HUES64 (cell line): ENCODE results near the gene HLX.

Experiments
- H3K27ac ChIP-seq: 2 replicates; pipeline ENCODE4 v1.7.0; 2013; ENCODE audit warnings: low read depth, low read length, inconsistent platforms
- H3K27me3 ChIP-seq: 2 replicates; pipeline ENCODE4 v1.6.1; 2013; ENCODE audit warnings: mild to moderate bottlenecking, low read length; ENCODE audit not compliant: insufficient read depth
- H3K36me3 ChIP-seq: 2 replicates; pipeline ENCODE4 v1.6.1; 2013; ENCODE audit warnings: mild to moderate bottlenecking, low read length; ENCODE audit not compliant: insufficient read depth
- H3K4me1 ChIP-seq: 2 replicates; pipeline ENCODE4 v1.6.1; 2013; ENCODE audit warnings: mild to moderate bottlenecking, low read length, moderate library complexity; ENCODE audit not compliant: insufficient read depth
- H3K4me3 ChIP-seq: 2 replicates; pipeline ENCODE4 v1.5.1; 2013; ENCODE audit warnings: mild to moderate bottlenecking, low read length, moderate library complexity
- H3K9ac ChIP-seq: 2 replicates; pipeline ENCODE4 v1.6.1; 2013; ENCODE audit warnings: mild to moderate bottlenecking, low read depth, low read length
- H3K9me3 ChIP-seq: 2 replicates; pipeline ENCODE4 v1.6.1; 2013; ENCODE audit warnings: low read depth, low read length; ENCODE audit not compliant: insufficient read depth
- WGBS: fragments of 150-250, 120-280 bp; methylation state at CpG from one replicate; pipeline ENCODE4 v1.1.7; 2013; ENCODE audit warnings: missing lambda C conversion rate; 5-methylcytosine and 5-hydroxymethylcytosine counted together

HLX gene

DNA sequence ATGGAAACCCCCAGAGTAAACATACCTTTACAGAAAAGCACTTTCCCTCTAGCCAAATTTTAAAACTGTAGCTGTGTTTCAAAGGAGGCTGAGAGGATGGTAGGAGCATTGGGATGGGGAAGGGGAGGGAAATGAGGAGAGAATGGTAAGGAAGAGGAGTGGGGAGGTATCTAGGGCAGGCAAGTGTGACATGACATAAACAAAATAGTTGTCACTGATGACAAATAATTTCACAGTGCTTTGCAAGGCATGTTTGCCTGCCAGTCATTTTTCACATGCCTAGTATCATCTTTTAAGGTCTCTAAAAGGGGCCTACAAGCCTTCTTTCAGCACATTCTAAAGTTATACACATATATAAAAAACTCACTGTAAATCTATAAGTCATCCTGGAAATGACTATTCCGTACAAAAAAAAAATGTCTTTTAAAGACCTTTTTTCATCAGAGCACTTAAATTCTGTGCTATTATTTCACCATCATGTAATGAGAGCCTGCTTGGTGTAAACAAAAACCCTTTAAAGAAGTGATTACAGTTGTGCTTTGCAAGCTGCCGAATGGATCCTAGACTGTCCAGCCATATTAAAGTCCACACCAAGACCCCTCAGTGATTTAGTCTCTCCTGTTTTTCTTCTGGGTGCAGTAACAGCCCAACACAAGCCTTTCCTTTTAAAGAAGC is 38.4 kb downstream of the HLX start:
- no peak overlapping the region for H3K9ac ChIP-seq
- H3K4me3 ChIP-seq: no peak overlapping the region
- WGBS: 93% methylated on average over 2 of the region's 2 CpGs
- H3K4me1 ChIP-seq: peaks cover 15% of the 10 kb centered on the region
- H3K9me3 ChIP-seq: no peaks in the 10 kb centered on the region
- H3K27me3 ChIP-seq: 0 out of 2 replicates have a peak, but pooled peaks cover 3% of the 10 kb centered on the region
- no peak overlapping the region for H3K27ac ChIP-seq
- H3K36me3 ChIP-seq: no peaks in the 10 kb centered on the region

- Histone ChIP-seq H3K36me3 (no peaks in the 10 kb centered on the region), H3K4me3 (no peak overlapping the region), H3K27me3 (0 out of 2 replicates have a peak, but pooled peaks cover 3% of the 10 kb centered on the region), H3K27ac (no peak overlapping the region), H3K9me3 (no peaks in the 10 kb centered on the region), H3K9ac (no peak overlapping the region), H3K4me1 (peaks cover 15% of the 10 kb centered on the region)
- 85% methylated on average over 1 of the region's 1 CpG for WGBS
Observed at GRCh38 chr1:220918285-220918951, 39.2 kb downstream of the HLX start.

DNA sequence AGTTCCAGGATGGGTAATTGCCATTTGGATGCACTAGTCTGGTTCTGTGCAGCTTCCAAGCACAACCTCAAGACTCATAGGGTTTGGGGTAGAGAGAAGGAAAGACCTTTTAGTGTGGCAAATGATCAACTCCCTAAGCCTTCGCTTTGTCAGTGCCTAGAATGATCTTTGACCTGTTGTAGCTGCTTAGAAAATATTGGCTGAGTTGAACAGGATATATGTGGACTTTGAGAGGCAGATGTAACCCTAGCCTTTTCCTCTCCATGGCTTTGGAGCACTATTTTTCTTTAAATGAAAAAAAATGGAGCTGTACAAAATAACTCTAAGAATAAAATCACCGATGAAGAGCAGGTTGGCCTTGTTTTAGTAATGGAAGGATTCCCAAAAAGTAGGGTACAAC is 41.7 kb downstream of the HLX start:
- Histone ChIP-seq H3K27ac (no peak overlapping the region), H3K4me1 (peaks cover 15% of the 10 kb centered on the region), H3K9me3 (no peaks in the 10 kb centered on the region), H3K9ac (no peak overlapping the region), H3K27me3 (0 out of 2 replicates have a peak, but pooled peaks cover 3% of the 10 kb centered on the region), H3K4me3 (no peak overlapping the region), H3K36me3 (no peaks in the 10 kb centered on the region)
- WGBS: 95% methylated on average over 2 of the region's 2 CpGs

DNA sequence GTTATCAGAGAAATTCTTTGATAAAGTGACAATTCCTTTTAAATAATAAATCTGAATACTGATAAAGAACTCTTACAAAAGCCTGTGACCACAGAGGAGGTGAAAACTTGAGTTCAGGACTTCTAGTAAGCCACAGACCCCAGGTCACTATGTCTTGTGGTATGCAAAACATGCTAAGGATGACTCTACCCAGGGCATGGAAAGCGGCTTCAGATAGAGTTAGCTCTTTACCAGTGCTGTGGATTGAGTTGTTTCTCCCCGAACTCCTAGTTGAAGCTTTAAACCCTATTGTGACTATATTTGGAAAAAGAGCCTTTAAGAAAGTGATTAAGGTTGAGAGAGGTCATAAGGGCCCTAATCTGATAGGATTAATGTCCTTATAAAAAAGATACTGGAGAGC is 42.3 kb downstream of the HLX start:
- Histone ChIP-seq H3K4me1 (peaks cover 15% of the 10 kb centered on the region), H3K9ac (no peak overlapping the region), H3K36me3 (no peaks in the 10 kb centered on the region), H3K9me3 (no peaks in the 10 kb centered on the region), H3K4me3 (no peak overlapping the region), H3K27me3 (0 out of 2 replicates have a peak, but pooled peaks cover 3% of the 10 kb centered on the region), H3K27ac (no peak overlapping the region; the same call in 1 of the 2 replicates)
- WGBS: 72% methylated on average over 2 of the region's 2 CpGs

DNA sequence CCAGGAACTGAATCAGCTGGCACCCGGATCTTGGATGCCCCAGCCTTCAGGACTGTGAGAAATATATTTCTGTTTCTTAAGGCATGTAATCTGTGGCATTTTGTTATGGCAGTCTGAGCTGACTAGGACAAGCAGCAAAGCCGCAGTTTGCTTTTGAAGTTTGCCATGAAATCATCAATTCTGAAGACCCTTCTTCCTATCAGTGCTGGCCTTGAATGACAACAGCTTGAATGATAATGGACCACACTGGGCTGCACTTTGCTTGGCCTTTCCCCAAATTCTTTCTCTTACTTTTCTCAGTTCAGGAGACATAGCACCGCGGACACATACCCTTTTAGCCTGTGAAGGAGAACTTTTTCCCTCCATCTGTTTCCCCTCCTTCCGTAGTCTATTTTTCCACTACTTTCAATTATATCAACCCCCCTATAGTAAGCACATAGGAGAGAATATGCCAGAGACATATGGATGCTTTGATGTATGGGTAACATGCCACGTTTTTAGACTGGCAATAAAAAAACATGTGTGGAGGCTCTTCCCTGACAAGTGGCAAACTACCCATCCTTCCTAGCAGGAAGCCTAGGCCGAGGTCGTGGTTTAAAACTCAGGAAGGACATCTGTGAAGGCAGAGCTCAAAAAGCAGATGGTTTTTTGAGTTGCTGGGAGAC is 42.9 kb downstream of the HLX start:
- H3K27ac ChIP-seq: no peak overlapping the region; the same call in 1 of the 2 replicates
- no peaks in the 10 kb centered on the region for H3K9me3 ChIP-seq
- no peaks in the 10 kb centered on the region for H3K36me3 ChIP-seq
- WGBS: 46% methylated on average over 8 of the region's 8 CpGs
- 0 out of 2 replicates have a peak, but pooled peaks cover 3% of the 10 kb centered on the region for H3K27me3 ChIP-seq
- peaks cover 15% of the 10 kb centered on the region for H3K4me1 ChIP-seq
- no peak overlapping the region for H3K4me3 ChIP-seq
- no peak overlapping the region for H3K9ac ChIP-seq

GRCh38 chr1:220922951-220923350 is 43.7 kb downstream of the HLX start:
- no peak overlapping the region for H3K4me3 ChIP-seq
- H3K27ac ChIP-seq: no peak overlapping the region
- no peak overlapping the region for H3K9ac ChIP-seq
- 64% methylated on average over 5 of the region's 5 CpGs for WGBS
- H3K9me3 ChIP-seq: no peaks in the 10 kb centered on the region
- peaks cover 19% of the 10 kb centered on the region for H3K4me1 ChIP-seq
- H3K36me3 ChIP-seq: no peaks in the 10 kb centered on the region
- 0 out of 2 replicates have a peak, but pooled peaks cover 3% of the 10 kb centered on the region for H3K27me3 ChIP-seq

DNA sequence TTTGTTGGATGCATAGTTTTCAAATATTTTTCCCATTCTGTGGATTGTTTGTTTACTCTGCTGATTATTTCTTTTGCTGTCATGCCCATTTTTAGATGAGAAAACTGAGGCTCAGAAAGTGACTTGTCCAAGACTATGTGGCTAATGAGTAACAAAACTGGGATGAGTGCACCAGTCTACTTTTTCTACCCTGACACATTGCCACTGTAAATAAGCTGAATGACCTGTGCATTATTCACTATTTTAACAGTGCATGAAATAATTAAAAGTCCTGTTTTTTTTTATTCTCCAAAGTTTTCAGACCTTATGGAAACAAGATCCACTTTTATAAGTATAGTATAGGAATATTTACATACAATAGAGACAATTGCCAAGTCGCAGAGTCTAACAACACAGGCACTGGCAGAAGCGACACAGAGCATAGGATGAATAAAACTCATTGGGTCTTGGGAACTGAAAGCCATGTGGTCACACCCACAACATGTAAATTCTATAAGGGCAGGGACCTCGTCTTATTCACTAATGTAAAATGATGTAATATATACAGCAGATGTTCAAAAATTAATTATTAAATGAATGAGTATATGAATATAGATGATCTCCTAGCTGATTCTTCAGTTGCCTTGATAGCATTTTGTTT is 45.2 kb downstream of the HLX start:
- Histone ChIP-seq H3K9me3 (no peaks in the 10 kb centered on the region), H3K4me3 (no peak overlapping the region), H3K9ac (no peak overlapping the region), H3K36me3 (no peaks in the 10 kb centered on the region), H3K27ac (no peak overlapping the region), H3K27me3 (0 out of 2 replicates have a peak, but pooled peaks cover 3% of the 10 kb centered on the region), H3K4me1 (peaks cover 19% of the 10 kb centered on the region)
- 100% methylated on average over 2 of the region's 3 CpGs for WGBS

DNA sequence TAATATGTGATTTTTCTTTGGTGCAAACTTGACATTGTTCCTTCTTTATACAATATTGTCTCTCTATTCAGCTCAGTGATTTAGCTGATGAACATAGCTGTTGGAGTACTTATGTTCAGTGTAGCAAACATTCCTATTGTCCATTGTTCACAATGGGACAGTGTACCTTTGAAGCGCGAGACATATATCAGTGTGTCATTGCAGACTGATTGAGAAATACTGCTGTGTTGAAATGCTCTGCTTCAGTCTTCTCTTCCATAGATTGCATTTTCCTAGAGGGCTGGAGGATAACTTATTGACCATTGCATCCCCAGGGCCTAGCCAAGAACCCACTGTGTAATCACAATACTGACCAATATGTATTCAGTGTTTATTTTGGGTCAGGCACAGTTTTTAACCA is 46.5 kb downstream of the HLX start:
- Histone ChIP-seq H3K4me3 (no peak overlapping the region), H3K27ac (no peak overlapping the region), H3K9me3 (no peaks in the 10 kb centered on the region), H3K36me3 (no peaks in the 10 kb centered on the region), H3K4me1 (peaks cover 19% of the 10 kb centered on the region), H3K9ac (no peak overlapping the region), H3K27me3 (no peaks in the 10 kb centered on the region)
- 86% methylated on average over 2 of the region's 2 CpGs for WGBS

DNA sequence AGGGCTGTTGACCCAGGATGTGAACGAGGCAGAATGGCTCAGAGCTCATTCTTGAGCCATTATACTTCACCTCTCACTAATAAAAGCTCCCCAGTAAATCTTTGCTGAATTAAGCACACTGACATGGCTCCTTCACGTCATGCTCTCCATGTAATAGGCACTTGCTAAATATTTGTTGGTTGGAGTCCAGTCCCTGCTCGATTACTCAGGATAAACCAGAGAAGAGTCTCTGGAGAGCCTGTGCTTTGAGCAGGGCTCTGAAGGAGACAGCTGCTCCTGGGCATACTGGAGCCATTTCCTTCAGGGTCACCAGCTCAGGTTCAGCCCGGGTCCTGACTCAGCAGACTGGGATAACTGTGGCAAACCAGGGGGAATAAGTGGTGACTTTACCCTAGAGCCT is 46.9 kb downstream of the HLX start:
- Histone ChIP-seq H3K27ac (no peak overlapping the region), H3K27me3 (no peaks in the 10 kb centered on the region), H3K9me3 (no peaks in the 10 kb centered on the region), H3K4me1 (peaks cover 19% of the 10 kb centered on the region), H3K9ac (no peak overlapping the region), H3K4me3 (no peak overlapping the region), H3K36me3 (no peaks in the 10 kb centered on the region)
- 91% methylated on average over 4 of the region's 4 CpGs for WGBS

DNA sequence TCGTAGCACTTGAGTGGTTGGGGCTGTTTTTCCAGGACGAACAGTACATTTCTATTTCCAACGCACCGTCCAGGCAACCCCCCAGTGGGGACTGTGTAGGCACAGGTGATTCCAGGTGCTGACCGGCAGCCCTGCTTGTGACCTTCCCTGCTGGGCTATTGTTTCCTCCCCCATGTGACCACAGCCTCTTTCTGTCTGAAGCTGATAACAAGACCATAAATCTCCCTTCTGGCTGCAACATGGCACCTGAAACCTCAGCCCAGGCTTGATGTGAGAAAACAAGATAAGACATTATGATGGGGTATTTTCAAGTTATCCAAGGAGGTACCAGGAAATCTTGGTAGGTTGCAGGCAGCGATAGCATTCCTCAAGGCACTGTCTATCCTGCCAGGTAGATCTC is 48.2 kb downstream of the HLX start:
- no peaks in the 10 kb centered on the region for H3K36me3 ChIP-seq
- no peaks in the 10 kb centered on the region for H3K27me3 ChIP-seq
- H3K9me3 ChIP-seq: no peaks in the 10 kb centered on the region
- no peak overlapping the region for H3K27ac ChIP-seq
- WGBS: 75% methylated on average over 6 of the region's 6 CpGs
- no peak overlapping the region for H3K9ac ChIP-seq
- H3K4me1 ChIP-seq: peaks cover 6% of the 10 kb centered on the region
- no peak overlapping the region for H3K4me3 ChIP-seq

- H3K4me1 ChIP-seq: peaks cover 4% of the 10 kb centered on the region; the same call in 1 of the 2 replicates
- H3K27me3 ChIP-seq: no peaks in the 10 kb centered on the region
- H3K4me3 ChIP-seq: no peak overlapping the region
- no peak overlapping the region for H3K9ac ChIP-seq
- no CpG with 5 or more reads among the region's 1 CpG for WGBS
- no peak overlapping the region for H3K27ac ChIP-seq
- no peaks in the 10 kb centered on the region for H3K36me3 ChIP-seq
- no peaks in the 10 kb centered on the region for H3K9me3 ChIP-seq
Observed at GRCh38 chr1:220928320-220928719, 49.1 kb downstream of the HLX start.
